Stimulated activated CD8-positive, alpha-beta memory T cell treated with anti-CD3 and anti-CD28 coated beads, Interleukin-4, amount 100 ng/mL, for 24 hours (primary cell): Measurements from ENCODE around the gene UBR4.
"Not testable (repeated sequence)": the region's sequence is repeated elsewhere in the genome, so short reads cannot be mapped to it uniquely, and the experiment has no call there.

Experiments used
- DNase-seq: peaks from one replicate; pipeline ENCODE4 v3.0.0-alpha.2; 2020; ENCODE audit warnings: low read depth

Gene UBR4

GRCh38 chr1:19190468-19190867 is 19.6 kb downstream of the UBR4 start:
- no peak for DNase-seq

- DNase-seq: no peak
Observed at GRCh38 chr1:19189270-19189669, 20.8 kb downstream of the UBR4 start.

GRCh38 chr1:19187852-19188251 is 22.2 kb downstream of the UBR4 start:
- DNase-seq: no peak

- no peak for DNase-seq
Observed at GRCh38 chr1:19186001-19186400, 24.1 kb downstream of the UBR4 start.

- DNase-seq: no peak
Observed at GRCh38 chr1:19182223-19182622, 27.8 kb downstream of the UBR4 start.

- DNase-seq: not testable (repeated sequence)
Observed at GRCh38 chr1:19180265-19180657, 29.8 kb downstream of the UBR4 start.

GRCh38 chr1:19179597-19180264 is 30.3 kb downstream of the UBR4 start:
- no peak for DNase-seq

GRCh38 chr1:19178734-19179398 is 31.2 kb downstream of the UBR4 start:
- no peak for DNase-seq

- no peak for DNase-seq
Observed at GRCh38 chr1:19177811-19178210, 32.3 kb downstream of the UBR4 start.

- DNase-seq: no peak
Observed at GRCh38 chr1:19169642-19170041, 40.4 kb downstream of the UBR4 start.

- no peak for DNase-seq
Observed at GRCh38 chr1:19167140-19167539, 42.9 kb downstream of the UBR4 start.

GRCh38 chr1:19166066-19166465 is 44.0 kb downstream of the UBR4 start:
- no peak for DNase-seq

- no peak for DNase-seq
Observed at GRCh38 chr1:19165501-19165900, 44.6 kb downstream of the UBR4 start.

GRCh38 chr1:19164274-19165015 is 45.6 kb downstream of the UBR4 start:
- DNase-seq: no peak

- no peak for DNase-seq
Observed at GRCh38 chr1:19163261-19163660, 46.8 kb downstream of the UBR4 start.

GRCh38 chr1:19160831-19161230 is 49.2 kb downstream of the UBR4 start:
- DNase-seq: no peak

GRCh38 chr1:19157653-19158052 is 52.4 kb downstream of the UBR4 start:
- no peak for DNase-seq

- no peak for DNase-seq
Observed at GRCh38 chr1:19156676-19157075, 53.4 kb downstream of the UBR4 start.

- DNase-seq: no peak
Observed at GRCh38 chr1:19154876-19155275, 55.2 kb downstream of the UBR4 start.

GRCh38 chr1:19153169-19153568 is 56.9 kb downstream of the UBR4 start:
- no peak for DNase-seq

GRCh38 chr1:19151537-19151936 is 58.5 kb downstream of the UBR4 start:
- no peak for DNase-seq

GRCh38 chr1:19149736-19150135 is 60.3 kb downstream of the UBR4 start:
- DNase-seq: no peak

- no peak for DNase-seq
Observed at GRCh38 chr1:19140465-19140864, 69.6 kb downstream of the UBR4 start.
